Adrenal gland (tissue), 5 donors: Measurements from ENCODE around the gene KCNJ6.

Experiments
- POLR2A ChIP-seq, 2 donors: fragments of 450-650 bp; IDR thresholded peaks; one replicate each; pipeline ENCODE4 v1.6.1; 2017; ENCODE audit warnings: antibody characterized with exemption in 2 of 2, mild to moderate bottlenecking in 2 of 2, moderate library complexity in 1 of 2
- TF ChIP-seq, protein P1 (sequence below), 6 experiments: fragments of 450-650 bp in 4 of 6; fragments of 200-600 bp in 2 of 6; sonication (generic) in 1 of 6; IDR thresholded peaks; 1 replicate in 5 of 6; 2 replicates in 1 of 6; pipeline versions ENCODE4 v1.5.1 to v1.8.0; 2016 to 2021; ENCODE audit warnings: antibody characterized with exemption in 6 of 6, mild to moderate bottlenecking in 2 of 6, moderate library complexity in 1 of 6
- donor health status: DM: no; HTN: no; CAD: no.

DNA sequence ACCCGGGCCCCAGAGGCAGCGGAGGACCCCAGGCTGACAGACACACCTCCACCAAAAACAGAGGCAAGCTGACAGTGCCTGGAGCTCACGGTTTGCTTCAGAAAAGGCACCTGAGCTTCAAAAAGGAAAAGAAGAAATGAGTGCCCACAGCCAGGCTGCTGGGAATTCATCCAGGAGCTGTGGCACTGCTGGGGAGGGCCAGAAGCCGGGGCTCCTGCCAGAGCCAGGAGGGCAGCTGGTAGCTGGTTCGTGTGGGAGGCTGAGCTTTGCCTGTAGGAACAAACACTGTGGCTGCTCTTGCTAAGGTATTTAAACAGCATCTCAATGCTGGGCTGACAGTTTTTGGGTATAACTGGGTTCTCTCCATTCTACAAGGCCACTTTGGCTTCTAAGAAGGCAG is 19.5 kb downstream of the KCNJ6 start:
- TF ChIP-seq, protein P1, sequence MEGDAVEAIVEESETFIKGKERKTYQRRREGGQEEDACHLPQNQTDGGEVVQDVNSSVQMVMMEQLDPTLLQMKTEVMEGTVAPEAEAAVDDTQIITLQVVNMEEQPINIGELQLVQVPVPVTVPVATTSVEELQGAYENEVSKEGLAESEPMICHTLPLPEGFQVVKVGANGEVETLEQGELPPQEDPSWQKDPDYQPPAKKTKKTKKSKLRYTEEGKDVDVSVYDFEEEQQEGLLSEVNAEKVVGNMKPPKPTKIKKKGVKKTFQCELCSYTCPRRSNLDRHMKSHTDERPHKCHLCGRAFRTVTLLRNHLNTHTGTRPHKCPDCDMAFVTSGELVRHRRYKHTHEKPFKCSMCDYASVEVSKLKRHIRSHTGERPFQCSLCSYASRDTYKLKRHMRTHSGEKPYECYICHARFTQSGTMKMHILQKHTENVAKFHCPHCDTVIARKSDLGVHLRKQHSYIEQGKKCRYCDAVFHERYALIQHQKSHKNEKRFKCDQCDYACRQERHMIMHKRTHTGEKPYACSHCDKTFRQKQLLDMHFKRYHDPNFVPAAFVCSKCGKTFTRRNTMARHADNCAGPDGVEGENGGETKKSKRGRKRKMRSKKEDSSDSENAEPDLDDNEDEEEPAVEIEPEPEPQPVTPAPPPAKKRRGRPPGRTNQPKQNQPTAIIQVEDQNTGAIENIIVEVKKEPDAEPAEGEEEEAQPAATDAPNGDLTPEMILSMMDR (IDR thresholded peaks at IDR 0.05), result no peak
- TF ChIP-seq POLR2A (IDR thresholded peaks at IDR 0.05), result no peak
